HepG2 (cell line): Measurements from ENCODE around the gene PRR36. TPM values are rescaled to one million over a fixed set of nuclear protein-coding genes. Genes with fewer than 3 reads are reported as not detected.

Source experiments
- BRCA1 ChIP-seq: sonication (generic); formaldehyde crosslinking; IDR thresholded peaks from 2 replicates; pipeline ENCODE4 v1.4.0; 2020; ENCODE audit warnings: missing genetic modification reagents
- CENPX ChIP-seq: sonication (generic); formaldehyde crosslinking; IDR thresholded peaks from 2 replicates; pipeline ENCODE4 v1.9.0; 2021; ENCODE audit warnings: mild to moderate bottlenecking, missing genetic modification reagents, moderate library complexity
- ESRRA ChIP-seq: sonication (generic); formaldehyde crosslinking; IDR thresholded peaks from 2 replicates; pipeline ENCODE4 v1.5.1; 2020; ENCODE audit warnings: mild to moderate bottlenecking, low read depth, missing genetic modification reagents
- EZH2 ChIP-seq: conservative IDR thresholded peaks from 2 replicates; pipeline ENCODE4 v1.6.1; 2012; ENCODE audit warnings: mild to moderate bottlenecking, low read depth, low read length, moderate library complexity
- GRHL1 ChIP-seq: sonication (generic); formaldehyde crosslinking; conservative IDR thresholded peaks from 2 replicates; pipeline ENCODE4 v1.8.0; 2022; ENCODE audit warnings: missing genetic modification reagents
- HDAC1 ChIP-seq: sonication (generic); formaldehyde crosslinking; IDR thresholded peaks from 2 replicates; pipeline ENCODE4 v1.5.1; 2020; ENCODE audit warnings: mild to moderate bottlenecking, missing genetic modification reagents
- KLF11 ChIP-seq: IDR thresholded peaks from 2 replicates; pipeline ENCODE4 v1.6.1; 2016; ENCODE audit warnings: missing compliant biosample characterization
- NFATC3 ChIP-seq: sonication (generic); formaldehyde crosslinking; IDR thresholded peaks from 2 replicates; pipeline ENCODE4 v1.5.1; 2020; ENCODE audit warnings: mild to moderate bottlenecking, missing genetic modification reagents
- RARG ChIP-seq: sonication (generic); formaldehyde crosslinking; IDR thresholded peaks from 2 replicates; pipeline ENCODE4 v1.4.0; 2020; ENCODE audit warnings: low read depth, mild to moderate bottlenecking, missing genetic modification reagents
- SMC3 ChIP-seq: IDR thresholded peaks from 2 replicates; pipeline ENCODE4 v1.6.1; 2011; ENCODE audit warnings: low read length, improper control_type of control experiment
- SP140L ChIP-seq: sonication (generic); formaldehyde crosslinking; IDR thresholded peaks from 2 replicates; pipeline ENCODE4 v1.4.0; 2020; ENCODE audit warnings: missing genetic modification reagents, borderline replicate concordance
- ZBTB42 ChIP-seq: sonication (generic); formaldehyde crosslinking; IDR thresholded peaks from 2 replicates; pipeline ENCODE4 v1.5.0; 2020; ENCODE audit warnings: mild to moderate bottlenecking, missing genetic modification reagents
- ZFP82 ChIP-seq: sonication (generic); formaldehyde crosslinking; IDR thresholded peaks from 2 replicates; pipeline ENCODE4 v1.5.1; 2020; ENCODE audit warnings: mild to moderate bottlenecking, missing genetic modification reagents, borderline replicate concordance
- ZNF124 ChIP-seq: sonication (generic); formaldehyde crosslinking; IDR thresholded peaks from 2 replicates; pipeline ENCODE4 v1.4.0; 2020; ENCODE audit warnings: missing genetic modification reagents
- ZNF17 ChIP-seq: sonication (generic); formaldehyde crosslinking; IDR thresholded peaks from 2 replicates; pipeline ENCODE4 v1.5.0; 2020; ENCODE audit warnings: mild to moderate bottlenecking, missing genetic modification reagents
- ZNF296 ChIP-seq: sonication (generic); formaldehyde crosslinking; conservative IDR thresholded peaks from 2 replicates; pipeline ENCODE4 v1.5.0; 2020; ENCODE audit warnings: mild to moderate bottlenecking, missing genetic modification reagents
- ZNF3 ChIP-seq: IDR thresholded peaks from 2 replicates; pipeline ENCODE4 v1.7.0; 2017; ENCODE audit warnings: inconsistent platforms
- ZNF337 ChIP-seq: sonication (generic); formaldehyde crosslinking; IDR thresholded peaks from 2 replicates; pipeline ENCODE4 v1.5.1; 2020; ENCODE audit warnings: missing genetic modification reagents, low read depth, mild to moderate bottlenecking, borderline replicate concordance
- ZNF343 ChIP-seq: sonication (generic); formaldehyde crosslinking; IDR thresholded peaks from 2 replicates; pipeline ENCODE4 v1.4.0; 2020; ENCODE audit warnings: mild to moderate bottlenecking, missing genetic modification reagents
- ZNF563 ChIP-seq: sonication (generic); formaldehyde crosslinking; IDR thresholded peaks from 2 replicates; pipeline ENCODE4 v1.8.0; 2022; ENCODE audit warnings: mild to moderate bottlenecking, moderate library complexity, missing genetic modification reagents
- ZNF609 ChIP-seq: sonication (generic); formaldehyde crosslinking; IDR thresholded peaks from 2 replicates; pipeline ENCODE4 v1.4.0; 2020; ENCODE audit warnings: mild to moderate bottlenecking, missing genetic modification reagents, borderline replicate concordance
- ZNF747 ChIP-seq: sonication (generic); formaldehyde crosslinking; IDR thresholded peaks from 2 replicates; pipeline ENCODE4 v1.8.1; 2023; ENCODE audit warnings: missing genetic modification reagents, mild to moderate bottlenecking, borderline replicate concordance
- polyA plus RNA-seq, 8 experiments: library from polyadenylated mRNA; depleted of rRNA in 3 of 8; stranded (reverse) in 7 of 8; unstranded in 1 of 8; fragments of >200 nt; fragmentation: Illumina TruSeq in 4 of 8; extraction: Trizol in 4 of 8; gene quantifications; 2 replicates each; pipeline versions ENCODE4 v1.2.1 to v1.2.3, GENCODE V29; 2011 to 2016; ENCODE audit warnings: low read depth in 4 of 8, missing spikeins in 1 of 8, mixed read lengths in 1 of 8; ENCODE audit not compliant: insufficient read depth in 1 of 8
- total RNA-seq, 5 experiments: library from RNA; depleted of rRNA; stranded (reverse); fragments of >200 nt; fragmentation: Illumina TruSeq; extraction: Trizol; gene quantifications; 2 replicates each; pipeline ENCODE4 v1.2.3, GENCODE V29; 2016; ENCODE audit warnings: low read depth in 1 of 5

Gene PRR36
- total and polyA plus RNA-seq, 2 of the 13 experiments (the other 11 are each of a cell fraction or from before 2014, with no cell fraction given), result 0.07 to 0.17 TPM

- TF ChIP-seq ZNF609 (peak; percentile 86; the same call in 1 of the 2 replicates), SP140L (no peak), BRCA1 (CRISPR knock-in tag) (peak; percentile 85; the same call in 1 of the 2 replicates), KLF11 (CRISPR knock-in tag) (peak; percentile 92), EZH2 (no peak), ZNF747 (CRISPR knock-in tag) (peak; percentile 87), ZNF563 (CRISPR knock-in tag) (peak; percentile 82; the same call in 1 of the 2 replicates), RARG (CRISPR knock-in tag) (no peak), ZNF17 (CRISPR knock-in tag) (no peak), ZNF337 (CRISPR knock-in tag) (peak; percentile 64; the same call in 1 of the 2 replicates), CENPX (CRISPR knock-in tag) (no peak), ZNF3 (CRISPR knock-in tag) (peak; percentile 59; the same call in 1 of the 2 replicates), NFATC3 (CRISPR knock-in tag) (no peak), SMC3 (peak; percentile 66; the same call in 1 of the 2 replicates), ZNF296 (CRISPR knock-in tag) (no peak), ZNF124 (peak; percentile 67; the same call in 1 of the 2 replicates), ZFP82 (CRISPR knock-in tag) (no peak), ESRRA (peak; percentile 71; the same call in 1 of the 2 replicates), HDAC1 (CRISPR knock-in tag) (peak; percentile 98), GRHL1 (no peak), ZNF343 (CRISPR knock-in tag) (peak; percentile 84; the same call in 1 of the 2 replicates), ZBTB42 (CRISPR knock-in tag) (peak; percentile 76)
Observed at GRCh38 chr19:7852851-7853769, 21.1 kb downstream of the PRR36 start (continued).
